ENCODE results near the gene LCN10.
"Not testable (repeated sequence)": the region's sequence is repeated elsewhere in the genome, so short reads cannot be mapped to it uniquely, and the experiment has no call there.

Gene LCN10

GRCh38 chr9:136771907-136772415, 29.2 kb upstream of the LCN10 start:
- DNase-seq (ENCODE audit: low spot score): peak; percentile 28

GRCh38 chr9:136769710-136770191, 27.0 kb upstream of the LCN10 start:
- DNase-seq (ENCODE audit: low spot score): peak; percentile 69

- peak; percentile 93 for DNase-seq (ENCODE audit: low spot score)
These were observed 23.8 kb upstream of the LCN10 start for GRCh38 chr9:136766410-136767120.

GRCh38 chr9:136765745-136766409, 23.1 kb upstream of the LCN10 start:
- peak; percentile 65 for DNase-seq (ENCODE audit: low spot score)

- no peak for DNase-seq (ENCODE audit: low spot score)
These were observed 22.3 kb upstream of the LCN10 start for GRCh38 chr9:136765041-136765440.

- no peak for DNase-seq (ENCODE audit: low spot score)
These were observed 21.7 kb upstream of the LCN10 start, which contains the start of gene LCN15 for GRCh38 chr9:136764301-136764891. LCN15 (minus strand) TSS chr9:136764518; CDS start chr9:136764488, 30 bp downstream.

GRCh38 chr9:136763649-136764035, 20.9 kb upstream of the LCN10 start:
- no peak for DNase-seq (ENCODE audit: low spot score)

GRCh38 chr9:136762915-136763648, 20.3 kb upstream of the LCN10 start:
- DNase-seq (ENCODE audit: low spot score): peak; percentile 76

GRCh38 chr9:136762221-136762691, 19.5 kb upstream of the LCN10 start:
- DNase-seq (ENCODE audit: low spot score): no peak

GRCh38 chr9:136761545-136761981, 18.8 kb upstream of the LCN10 start:
- no peak for DNase-seq (ENCODE audit: low spot score)

- peak; percentile 81 for DNase-seq (ENCODE audit: low spot score)
These were observed 18.2 kb upstream of the LCN10 start for GRCh38 chr9:136760834-136761544.

- no peak for DNase-seq (ENCODE audit: low spot score)
These were observed 17.7 kb upstream of the LCN10 start for GRCh38 chr9:136760424-136760823.

GRCh38 chr9:136759436-136760325, 16.9 kb upstream of the LCN10 start:
- no peak for DNase-seq (ENCODE audit: low spot score)

GRCh38 chr9:136759001-136759400, 16.3 kb upstream of the LCN10 start:
- no peak for DNase-seq (ENCODE audit: low spot score)

GRCh38 chr9:136757751-136758140, 15.0 kb upstream of the LCN10 start:
- no peak for DNase-seq (ENCODE audit: low spot score)

- DNase-seq (ENCODE audit: low spot score): no peak
These were observed 14.6 kb upstream of the LCN10 start for GRCh38 chr9:136757328-136757727.

GRCh38 chr9:136756836-136757235, 14.1 kb upstream of the LCN10 start:
- DNase-seq (ENCODE audit: low spot score): no peak

- DNase-seq (ENCODE audit: low spot score): no peak
These were observed 13.3 kb upstream of the LCN10 start for GRCh38 chr9:136756134-136756438.

- DNase-seq (ENCODE audit: low spot score): not testable (repeated sequence)
These were observed 12.8 kb upstream of the LCN10 start for GRCh38 chr9:136755302-136756133.

Data from NAMALWA (cell line).